HFFc6 (cell line): ENCODE measurements around the gene PLA2G2C. TPM values are rescaled to one million over a fixed set of nuclear protein-coding genes. Genes with fewer than 3 reads are reported as not detected.
"Not testable (repeated sequence)": the region's sequence is repeated elsewhere in the genome, so short reads cannot be mapped to it uniquely, and the experiment has no call there.

ENCODE experiments used
- DNase-seq: peaks from one replicate; pipeline ENCODE4 v3.0.0-alpha.2; 2018
- H3K27ac Mint-ChIP-seq: 2 replicates; pipeline ENCODE4 v1.8.0; 2020; ENCODE audit warnings: mild to moderate bottlenecking, mixed read lengths
- H3K27me3 Mint-ChIP-seq: 2 replicates; pipeline ENCODE4 v1.8.0; 2021; ENCODE audit warnings: mild to moderate bottlenecking, moderate library complexity, mixed read lengths; ENCODE audit not compliant: insufficient read depth
- H3K36me3 Mint-ChIP-seq: 2 replicates; pipeline ENCODE4 v1.8.0; 2021; ENCODE audit warnings: low read depth, mixed read lengths
- H3K4me1 Mint-ChIP-seq: 2 replicates; pipeline ENCODE4 v1.8.0; 2020; ENCODE audit warnings: low read depth, mixed read lengths
- H3K4me3 Mint-ChIP-seq: 2 replicates; pipeline ENCODE4 v1.8.0; 2020; ENCODE audit warnings: mild to moderate bottlenecking, moderate library complexity, mixed read lengths
- H3K9me3 Mint-ChIP-seq: 2 replicates; pipeline ENCODE4 v1.8.0; 2020; ENCODE audit warnings: mild to moderate bottlenecking, mixed read lengths
- CTCF ChIP-seq: fragments of 200-600 bp; sonication (generic); IDR thresholded peaks from 2 replicates; pipeline ENCODE4 v1.5.0; 2021; ENCODE audit warnings: antibody characterized with exemption, mild to moderate bottlenecking
- total RNA-seq, 6 experiments: library from RNA; stranded (reverse); fragmentation: NEBNext Ultra II Directional; extraction: Animal tissue kit (Norgen Biotek cat#: 25700); gene quantifications; 2 replicates in 1 of 6; 3 replicates in 5 of 6; pipeline ENCODE4 v1.2.3, GENCODE V29; 2021

Gene PLA2G2C
- total RNA-seq, 6 experiments from 2014 or later: not detected

- H3K4me3 Mint-ChIP-seq: no peak overlapping the region
- H3K27me3 Mint-ChIP-seq: peaks cover 42% of the 10 kb centered on the region
- no peaks in the 10 kb centered on the region for H3K9me3 Mint-ChIP-seq
- no peak for DNase-seq
- H3K36me3 Mint-ChIP-seq: no peaks in the 10 kb centered on the region
- TF ChIP-seq CTCF: no peak
- no peak overlapping the region for H3K27ac Mint-ChIP-seq
- no peaks in the 10 kb centered on the region for H3K4me1 Mint-ChIP-seq
Observed at GRCh38 chr1:20223106-20223505, 36.8 kb upstream of the PLA2G2C start.

- Mint-ChIP-seq H3K9me3 (no peaks in the 10 kb centered on the region), H3K27ac (no peak overlapping the region), H3K4me1 (no peaks in the 10 kb centered on the region), H3K36me3 (no peaks in the 10 kb centered on the region), H3K4me3 (no peak overlapping the region), H3K27me3 (peaks cover 38% of the 10 kb centered on the region)
- DNase-seq: no peak
- no peak for TF ChIP-seq CTCF
Observed at GRCh38 chr1:20220036-20220435, 33.7 kb upstream of the PLA2G2C start.

- H3K27ac Mint-ChIP-seq, DNase-seq, H3K36me3 Mint-ChIP-seq, H3K4me3 Mint-ChIP-seq, H3K9me3 Mint-ChIP-seq, H3K4me1 Mint-ChIP-seq: not testable (repeated sequence)
- peaks cover 43% of the 10 kb centered on the region for H3K27me3 Mint-ChIP-seq
Observed at GRCh38 chr1:20219053-20219452, 32.7 kb upstream of the PLA2G2C start.

- peaks cover 6% of the 10 kb centered on the region; the same call in 1 of the 2 replicates for H3K4me1 Mint-ChIP-seq
- H3K27me3 Mint-ChIP-seq: peaks cover 37% of the 10 kb centered on the region
- peak; percentile 54 for TF ChIP-seq CTCF
- H3K27ac Mint-ChIP-seq: no peak overlapping the region
- no peaks in the 10 kb centered on the region for H3K36me3 Mint-ChIP-seq
- no peak overlapping the region for H3K4me3 Mint-ChIP-seq
- H3K9me3 Mint-ChIP-seq: no peaks in the 10 kb centered on the region
- peak; percentile 2 for DNase-seq
Observed at GRCh38 chr1:20216574-20216973, 30.3 kb upstream of the PLA2G2C start.

GRCh38 chr1:20215716-20216115 lies 29.4 kb upstream of the PLA2G2C start:
- H3K4me1 Mint-ChIP-seq: peaks cover 6% of the 10 kb centered on the region; the same call in 1 of the 2 replicates
- H3K27ac Mint-ChIP-seq: no peak overlapping the region
- H3K4me3 Mint-ChIP-seq: no peak overlapping the region
- DNase-seq: no peak
- H3K27me3 Mint-ChIP-seq: peaks cover 39% of the 10 kb centered on the region
- H3K36me3 Mint-ChIP-seq: no peaks in the 10 kb centered on the region
- H3K9me3 Mint-ChIP-seq: no peaks in the 10 kb centered on the region
- TF ChIP-seq CTCF: no peak

GRCh38 chr1:20212685-20213331 lies 26.5 kb upstream of the PLA2G2C start:
- peak; percentile 41 for DNase-seq
- Mint-ChIP-seq H3K36me3 (no peaks in the 10 kb centered on the region), H3K4me1 (peaks cover 6% of the 10 kb centered on the region; the same call in 1 of the 2 replicates), H3K9me3 (no peaks in the 10 kb centered on the region), H3K27me3 (peaks cover 47% of the 10 kb centered on the region), H3K4me3 (peak overlapping the region; percentile 43; the same call in 1 of the 2 replicates), H3K27ac (no peak overlapping the region)
- TF ChIP-seq CTCF: peak; percentile 92
